AG08395 (cell line): ENCODE data around the gene BPIFB2.

ENCODE experiments used
- DNase-seq: peaks from one replicate; pipeline ENCODE4 v3.0.0; 2012; ENCODE audit warnings: mixed read lengths, low spot score

BPIFB2 gene

DNA sequence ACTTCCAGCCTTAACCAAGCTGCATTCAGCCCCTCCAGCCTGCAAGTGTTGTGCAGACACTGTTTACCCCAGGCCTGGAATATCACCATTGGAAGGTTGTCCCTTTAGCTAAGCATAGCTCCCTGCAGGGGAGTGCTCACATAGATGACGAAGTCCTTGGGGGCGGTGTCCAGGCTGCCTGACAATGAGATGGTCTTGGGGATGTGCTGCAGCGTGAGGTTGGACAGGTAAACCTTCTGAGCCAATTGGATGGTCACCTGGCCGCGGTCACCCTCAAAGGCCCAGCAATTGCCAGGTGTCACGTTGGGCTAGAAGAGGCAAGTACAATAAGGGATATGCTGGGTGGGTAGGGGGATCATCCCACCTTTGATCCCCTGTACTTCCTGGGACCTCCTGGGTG is 21.9 kb upstream of the BPIFB2 start:
- no peak for DNase-seq

DNA sequence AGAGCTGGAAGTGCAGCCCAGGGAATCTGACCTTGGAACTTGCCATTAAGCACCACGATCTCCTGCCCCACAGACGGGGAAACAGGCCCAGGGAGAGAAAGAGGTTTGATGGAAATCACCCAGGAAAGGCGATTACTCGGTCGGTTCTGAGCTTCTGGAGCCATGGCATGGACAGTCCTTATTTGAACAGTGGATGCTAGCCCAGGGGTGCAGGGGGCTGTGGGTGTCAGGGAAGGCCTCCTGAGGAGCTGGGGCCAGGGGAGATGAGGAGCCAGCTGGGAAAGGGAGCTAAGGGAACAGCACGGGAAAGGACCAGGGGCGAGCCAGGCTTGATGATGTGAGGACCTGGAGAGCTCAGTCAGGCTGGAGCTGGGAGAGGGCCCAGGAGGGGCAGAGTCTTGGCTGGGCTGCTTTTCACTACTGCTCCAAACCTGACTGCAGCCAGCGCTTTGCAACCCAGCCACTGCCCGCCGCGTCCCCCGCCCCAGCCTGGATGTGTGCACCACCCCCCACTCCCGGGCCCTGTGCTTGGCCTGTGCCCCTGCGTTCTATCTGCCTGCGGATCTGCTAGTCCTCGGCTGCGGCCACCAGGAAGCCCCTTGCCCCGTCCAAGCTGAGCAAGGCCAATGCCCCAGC is 21.1 kb upstream of the BPIFB2 start:
- no peak for DNase-seq

DNA sequence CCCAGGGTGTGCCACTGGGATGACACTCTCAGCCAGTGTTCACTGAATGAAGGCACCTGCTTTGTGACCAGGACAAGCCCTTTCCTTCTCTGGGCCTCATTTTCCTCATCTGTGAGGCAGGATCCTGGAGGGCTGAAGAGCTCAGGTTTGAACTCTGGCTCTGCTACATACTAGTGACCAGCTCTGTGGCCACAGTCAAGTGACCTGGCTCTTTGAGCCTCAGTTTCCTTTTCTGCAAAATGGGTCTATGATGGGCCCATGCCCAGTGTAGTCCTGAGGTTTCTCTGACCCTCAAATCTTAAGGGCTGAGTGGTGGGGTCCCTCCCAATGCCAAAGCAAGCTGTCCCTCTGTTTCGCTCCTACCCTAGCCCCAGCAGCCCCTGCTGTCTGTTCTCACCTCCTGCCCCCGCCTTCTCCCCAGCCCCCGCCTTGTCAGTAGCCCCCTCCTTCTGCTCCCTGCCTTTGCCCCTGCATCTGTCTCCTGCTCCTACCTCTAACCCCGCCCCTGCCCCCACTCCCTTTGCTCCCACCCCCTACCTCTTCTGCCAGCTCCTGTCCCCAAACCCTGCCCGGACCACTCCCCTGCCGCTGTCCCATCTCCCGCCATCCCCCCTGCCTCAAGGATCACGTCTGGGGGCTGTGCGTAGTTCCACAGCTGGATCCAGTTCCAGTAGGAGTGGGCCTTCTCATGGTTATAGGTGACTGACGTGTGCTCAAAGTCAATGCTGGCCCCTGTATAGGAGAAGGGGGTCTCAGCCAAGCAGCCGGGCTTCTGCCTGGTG is 20.3 kb upstream of the BPIFB2 start:
- no peak for DNase-seq

DNA sequence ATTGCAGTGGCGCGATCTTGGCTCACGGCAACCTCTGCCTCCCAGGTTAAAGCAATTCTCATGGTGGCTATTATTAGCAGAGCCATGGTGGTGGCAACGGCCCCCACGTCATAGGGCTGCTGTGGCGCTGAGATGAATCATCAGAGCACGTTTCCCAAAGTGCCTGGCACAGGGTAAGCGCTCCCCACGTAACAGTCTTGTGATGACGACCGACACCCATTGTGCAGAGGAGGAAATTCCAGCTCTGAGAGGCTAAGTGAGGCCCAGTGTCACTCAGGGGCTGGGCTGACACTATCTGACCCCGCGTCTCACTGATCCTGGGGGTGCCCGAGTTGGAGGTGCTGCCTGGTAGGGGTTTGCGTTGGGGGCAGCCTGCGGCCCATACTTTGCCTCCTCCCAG is 19.5 kb upstream of the BPIFB2 start:
- no peak for DNase-seq

DNA sequence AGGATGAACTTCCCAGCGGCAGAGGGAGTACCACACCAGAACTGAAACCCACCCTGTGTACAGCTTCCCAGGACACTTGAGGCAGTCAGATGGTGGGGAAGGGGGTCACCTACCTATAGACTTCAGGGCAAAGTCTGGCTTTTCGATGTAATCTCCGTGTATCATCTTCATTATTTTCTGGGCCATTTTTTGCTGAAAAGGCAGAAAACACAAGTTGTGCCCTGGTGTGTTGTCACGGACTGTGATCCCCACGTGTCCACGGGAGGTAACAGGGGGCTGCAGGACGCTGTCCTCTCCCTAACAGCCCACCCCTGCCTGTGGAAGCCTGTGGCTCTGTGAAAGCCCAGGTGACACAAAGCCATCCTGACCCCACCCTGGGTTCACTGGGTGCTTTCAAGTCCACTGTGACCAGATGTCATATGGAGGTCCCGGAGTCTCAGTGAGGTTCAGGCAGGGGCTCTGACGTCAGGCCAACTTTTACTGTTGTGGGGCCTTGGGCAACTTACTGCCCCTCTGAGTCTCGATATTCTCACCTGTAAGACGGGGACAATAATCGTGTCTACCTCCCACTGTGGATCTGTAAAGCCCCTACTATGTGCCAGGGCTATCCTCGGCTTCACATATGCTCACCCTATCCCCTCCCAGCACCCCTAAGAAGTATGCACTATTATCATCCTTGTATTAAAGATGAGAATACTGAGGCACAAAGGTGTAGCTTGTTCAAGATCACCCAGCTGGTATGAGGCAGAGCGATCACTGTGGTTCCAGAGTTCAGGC is 17.8 kb upstream of the BPIFB2 start:
- no peak for DNase-seq

DNA sequence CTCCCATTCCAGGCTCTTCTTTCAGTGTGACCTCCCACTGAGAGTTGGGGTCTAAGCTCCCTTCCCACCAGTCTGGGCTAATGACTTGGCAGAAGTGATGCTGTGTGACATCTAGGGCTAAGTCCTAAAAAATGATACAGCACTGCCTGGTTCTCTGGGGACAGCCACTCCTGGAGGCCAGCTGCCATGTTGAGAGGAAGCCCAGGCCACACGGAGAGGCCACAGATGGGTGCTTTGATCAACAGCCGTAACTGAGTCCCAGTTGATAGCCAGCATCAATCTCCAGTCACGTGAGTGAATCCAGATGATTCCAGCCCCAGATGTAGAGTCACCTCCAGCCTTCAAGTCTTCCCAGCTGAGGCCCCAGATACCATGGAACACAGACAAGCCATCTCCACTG is 17.1 kb upstream of the BPIFB2 start:
- DNase-seq, result no peak

DNA sequence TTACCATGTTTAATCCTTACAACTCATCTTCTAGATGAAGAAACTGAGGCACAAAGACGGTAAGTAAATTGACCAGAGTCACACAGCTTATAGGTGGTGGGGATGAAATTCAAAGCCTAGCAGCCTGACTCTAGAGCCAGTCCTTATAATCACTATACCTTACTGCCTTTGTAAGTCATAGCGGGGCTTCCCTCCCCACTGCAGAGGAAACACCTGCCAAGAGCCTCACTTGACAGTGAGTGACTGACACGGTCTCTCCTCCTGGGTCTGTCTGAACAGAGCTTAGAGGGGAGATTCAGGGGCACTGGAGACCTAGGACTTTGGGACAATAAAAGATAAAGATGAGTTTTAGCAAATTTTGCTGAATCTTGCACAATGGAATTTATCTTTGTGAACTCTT is 16.1 kb upstream of the BPIFB2 start:
- no peak for DNase-seq

DNA sequence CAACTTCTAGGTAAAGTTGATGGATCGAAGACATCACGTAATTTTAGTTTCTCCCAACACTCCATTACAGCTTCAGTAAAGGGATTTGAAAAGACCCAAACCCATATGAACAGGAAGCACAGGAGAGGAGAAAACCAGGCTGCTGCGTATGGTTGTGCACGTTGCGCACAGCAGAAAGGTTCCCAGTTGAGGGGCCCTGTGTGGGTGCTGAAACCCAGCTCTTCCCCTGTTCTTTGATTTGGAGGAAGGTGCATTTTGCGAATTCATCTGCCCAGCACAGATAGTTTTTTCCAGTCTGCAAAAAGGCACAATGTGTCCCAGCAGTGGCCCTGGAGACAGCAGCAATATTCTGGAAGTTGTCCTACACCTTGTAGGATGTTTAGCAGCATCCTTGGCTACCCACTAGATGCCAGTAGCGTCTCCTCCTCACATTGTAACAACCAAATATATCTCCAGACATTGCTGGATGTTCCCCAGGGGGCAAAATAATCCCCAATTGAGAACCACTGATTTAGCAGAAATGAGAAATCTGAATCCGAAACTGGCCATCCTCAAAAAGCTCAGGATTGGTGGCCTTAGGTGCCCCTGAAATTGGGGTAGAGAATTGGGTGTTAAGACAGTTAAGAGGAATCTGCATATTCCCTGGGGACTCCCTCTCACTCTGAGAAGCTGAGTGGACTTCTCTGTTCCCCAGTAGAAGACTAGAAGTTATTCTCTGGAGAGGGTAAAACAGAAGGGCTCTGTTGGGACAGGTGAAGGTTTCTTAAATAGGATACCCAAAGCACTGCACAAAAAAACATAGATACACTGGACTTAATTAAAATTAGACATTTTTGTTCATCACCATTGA is 15.5 kb upstream of the BPIFB2 start:
- no peak for DNase-seq

DNA sequence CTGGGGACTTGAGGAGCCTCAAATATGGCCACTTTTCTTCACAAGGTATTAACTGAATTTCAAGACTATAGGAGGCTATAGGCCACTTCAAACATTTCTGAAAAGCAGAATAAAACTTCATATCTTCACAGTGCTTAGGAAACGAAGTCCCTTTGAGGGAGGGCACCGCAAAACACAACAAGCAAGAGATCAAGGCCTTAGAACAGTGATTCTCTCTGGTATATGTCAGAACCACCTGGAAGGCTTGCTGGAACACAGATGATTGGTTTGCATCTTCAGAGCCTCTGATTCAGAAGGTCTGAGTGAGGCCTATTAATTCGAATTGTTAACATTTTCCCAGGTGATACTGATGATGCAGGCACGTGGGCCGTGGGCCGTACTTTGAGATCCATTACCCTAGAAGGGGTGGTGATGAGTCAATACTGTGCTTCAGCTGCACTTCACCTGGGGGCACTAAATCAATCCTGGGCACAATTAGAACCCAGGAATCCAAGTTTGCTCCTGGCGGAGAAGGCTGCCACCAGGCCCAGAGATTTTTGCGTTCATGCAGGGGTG is 13.9 kb upstream of the BPIFB2 start:
- no peak for DNase-seq

DNA sequence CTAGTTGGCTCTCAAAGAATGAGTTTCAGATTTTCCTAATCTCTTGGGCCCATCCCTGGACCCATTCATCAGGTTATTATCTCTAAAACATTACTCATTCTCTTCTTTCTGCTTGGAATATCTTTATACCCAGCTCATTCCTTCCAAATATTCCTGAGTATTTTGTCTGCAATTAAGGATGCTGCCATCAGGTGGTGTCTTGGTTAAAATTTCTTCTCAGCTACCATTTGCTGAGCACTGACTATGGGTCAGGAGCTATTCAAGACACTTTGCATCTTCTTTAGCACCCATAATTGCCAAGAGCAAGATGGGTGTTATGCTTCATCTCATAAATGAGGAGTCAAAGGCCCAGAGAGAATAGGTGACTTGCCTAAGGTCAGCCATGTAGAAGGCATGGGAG is 11.7 kb upstream of the BPIFB2 start:
- DNase-seq, result no peak

DNA sequence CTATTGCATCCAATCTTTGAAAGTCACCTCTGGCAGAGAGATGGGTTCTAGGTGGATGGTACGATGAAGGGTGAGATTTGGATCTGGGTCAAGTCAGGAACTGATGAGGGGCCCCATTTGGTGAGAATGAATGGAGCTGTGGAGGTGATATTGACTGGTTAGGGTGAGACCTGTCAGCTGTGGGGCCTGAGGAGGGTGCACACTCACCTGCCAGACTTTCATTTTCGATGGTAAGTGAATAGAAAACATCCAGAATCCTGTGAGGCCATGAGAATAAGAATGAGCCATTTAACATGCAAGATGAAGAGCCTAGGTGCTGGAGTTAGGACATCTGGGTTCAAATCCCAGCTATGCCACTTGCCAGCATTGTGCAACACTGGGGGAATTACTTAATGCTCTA is 10.1 kb upstream of the BPIFB2 start:
- no peak for DNase-seq

DNA sequence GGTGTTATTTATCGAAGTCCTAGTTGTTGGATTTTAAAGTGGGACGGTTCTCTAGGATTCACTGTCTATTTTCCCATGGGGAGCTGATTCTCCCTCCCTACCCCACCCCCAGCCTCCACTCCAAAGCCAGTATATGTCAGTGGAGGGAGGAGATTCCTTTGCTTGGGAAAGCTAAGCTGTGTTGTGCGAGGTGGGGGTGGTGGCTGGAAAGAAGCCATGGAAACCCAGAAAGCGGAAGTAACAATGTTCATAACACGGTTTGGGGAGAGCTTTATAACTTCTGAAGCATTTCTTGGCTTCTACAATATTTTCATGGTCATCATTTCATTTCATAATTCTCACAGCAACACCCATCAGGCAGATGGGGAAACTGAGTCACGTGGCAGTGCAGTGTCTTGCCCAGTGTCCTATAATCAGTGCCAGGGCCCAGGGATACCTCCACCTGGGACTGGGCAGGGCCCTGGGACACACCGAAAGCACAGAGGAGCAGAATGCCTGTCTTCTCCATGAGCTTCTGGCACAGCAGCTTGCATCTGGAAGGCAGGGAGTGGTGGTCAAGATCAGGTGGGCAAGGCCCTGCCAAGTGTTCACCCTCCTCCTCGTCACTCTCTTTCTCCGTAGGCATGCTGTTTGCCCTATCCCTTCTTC is 7.8 kb upstream of the BPIFB2 start:
- no peak for DNase-seq

DNA sequence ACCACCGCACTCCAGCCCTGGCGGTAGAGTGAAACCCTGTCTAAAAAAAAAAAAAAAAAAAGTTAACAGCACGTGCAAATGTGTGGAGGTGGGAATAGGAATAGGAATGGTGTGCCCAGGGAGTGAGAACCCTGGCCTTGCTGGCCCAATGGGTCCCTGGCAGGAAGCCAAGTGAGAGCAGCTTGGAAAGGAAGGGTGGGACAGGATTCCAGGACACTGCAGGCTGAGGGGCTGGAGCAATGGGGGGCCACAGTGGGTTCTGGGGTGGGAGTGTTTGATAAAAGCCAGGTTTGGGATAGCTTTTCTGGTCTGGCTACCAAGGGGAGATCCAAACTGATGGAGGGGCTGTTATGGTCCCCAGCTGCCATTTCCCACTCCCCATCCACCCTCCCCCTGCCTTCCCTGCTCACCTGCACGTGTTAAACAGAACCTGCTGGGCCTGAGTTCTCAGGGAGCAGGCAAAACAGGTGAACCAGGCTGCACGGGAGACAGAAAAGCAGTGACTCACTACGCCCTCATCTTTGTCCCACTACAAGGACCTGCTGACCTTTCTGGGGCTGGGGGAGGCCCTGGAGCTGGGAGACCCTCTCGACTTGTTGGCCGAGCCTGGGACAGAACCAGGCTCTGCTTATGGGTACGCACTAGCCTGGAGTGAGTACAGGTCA is 6.6 kb upstream of the BPIFB2 start:
- no peak for DNase-seq

DNA sequence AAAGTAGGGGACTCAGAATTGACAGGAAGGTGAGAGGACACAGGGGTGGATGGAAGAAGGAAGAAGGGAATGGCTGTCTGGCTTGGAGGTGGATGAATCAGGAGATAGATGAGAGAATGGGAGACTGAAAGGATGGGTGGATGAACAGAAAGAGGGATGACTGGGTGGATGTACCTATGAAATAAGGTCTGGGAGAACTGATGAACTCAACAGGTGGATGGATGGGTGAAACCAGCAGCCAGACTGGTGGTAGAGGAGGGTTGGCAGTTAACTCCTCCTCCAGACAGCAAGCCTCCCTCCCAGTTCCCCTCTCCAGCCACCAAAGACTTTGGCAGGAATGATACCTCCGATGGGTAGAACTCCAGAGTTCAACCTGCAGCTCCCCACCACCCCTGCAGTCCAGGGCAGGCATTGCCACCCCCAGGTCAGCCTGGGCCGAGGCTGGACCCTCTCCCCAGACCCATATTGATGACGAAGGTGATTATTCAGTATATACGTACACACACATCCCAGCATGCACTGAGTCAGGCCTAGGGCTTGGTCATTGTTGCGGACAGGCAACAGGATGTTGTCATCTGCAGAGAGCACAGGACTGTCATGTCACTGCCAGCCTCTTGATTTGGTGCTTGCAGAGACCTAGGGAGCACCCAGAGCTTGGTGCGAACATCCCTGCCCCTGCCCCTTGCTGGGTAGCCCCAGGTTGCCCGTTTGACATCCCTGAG is 5.3 kb upstream of the BPIFB2 start:
- DNase-seq, result no peak

DNA sequence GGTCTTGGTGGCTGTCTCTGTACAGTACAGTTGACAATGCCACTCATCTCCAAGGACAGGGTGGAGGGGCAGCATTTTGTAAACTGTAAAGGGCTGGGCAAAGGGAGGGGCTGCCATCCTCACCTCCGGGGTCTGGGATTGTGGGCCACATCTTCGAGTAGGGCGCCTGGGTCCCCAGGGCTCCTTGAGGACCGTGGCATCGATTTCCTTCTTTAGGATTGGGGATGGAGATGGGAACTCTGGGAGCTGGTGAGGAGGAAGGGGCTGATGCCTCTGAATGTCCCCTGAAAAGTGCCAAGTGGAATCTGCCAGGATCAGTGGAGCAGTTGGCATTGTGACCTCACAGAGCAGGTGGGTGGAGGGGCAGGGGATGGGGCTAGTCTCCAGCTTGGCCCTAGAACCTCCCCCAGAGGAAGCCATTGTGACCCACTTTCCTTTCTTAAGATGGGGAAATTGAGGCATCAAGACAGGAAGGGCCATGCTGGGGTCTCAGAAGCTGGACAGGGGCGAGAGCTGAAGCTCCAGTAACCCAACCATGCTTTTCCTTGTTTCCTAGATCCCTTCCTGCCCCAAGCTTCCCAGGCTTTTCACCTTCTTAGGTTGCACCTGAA is 3.3 kb upstream of the BPIFB2 start, which contains the start of gene SUN5:
TSS of gene SUN5 (minus strand) at position 293 of the 611 bp plus-strand sequence. CDS start at position 200, 93 bp downstream.
- no peak for DNase-seq

DNA sequence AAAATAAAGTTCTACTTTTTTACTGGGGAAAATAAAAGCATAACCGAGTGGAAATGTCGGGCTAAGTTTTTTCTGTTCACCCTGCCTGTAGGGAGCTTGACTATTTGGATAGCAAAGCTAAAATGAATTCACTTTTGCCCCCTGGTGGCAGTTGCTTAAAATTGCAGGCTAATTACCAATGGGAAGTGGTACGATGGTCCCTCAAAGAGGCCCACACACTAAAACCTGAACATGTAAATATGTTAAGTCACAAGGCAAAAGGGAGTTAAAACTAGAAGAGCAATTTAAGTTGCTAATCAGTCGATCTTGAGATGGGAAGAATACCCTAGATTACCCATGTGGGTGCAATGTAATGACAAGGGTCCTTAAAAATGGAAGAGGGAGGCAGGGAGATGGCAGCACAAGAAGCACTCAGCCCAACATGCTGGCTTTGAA is 2.4 kb upstream of the BPIFB2 start:
- no peak for DNase-seq

DNA sequence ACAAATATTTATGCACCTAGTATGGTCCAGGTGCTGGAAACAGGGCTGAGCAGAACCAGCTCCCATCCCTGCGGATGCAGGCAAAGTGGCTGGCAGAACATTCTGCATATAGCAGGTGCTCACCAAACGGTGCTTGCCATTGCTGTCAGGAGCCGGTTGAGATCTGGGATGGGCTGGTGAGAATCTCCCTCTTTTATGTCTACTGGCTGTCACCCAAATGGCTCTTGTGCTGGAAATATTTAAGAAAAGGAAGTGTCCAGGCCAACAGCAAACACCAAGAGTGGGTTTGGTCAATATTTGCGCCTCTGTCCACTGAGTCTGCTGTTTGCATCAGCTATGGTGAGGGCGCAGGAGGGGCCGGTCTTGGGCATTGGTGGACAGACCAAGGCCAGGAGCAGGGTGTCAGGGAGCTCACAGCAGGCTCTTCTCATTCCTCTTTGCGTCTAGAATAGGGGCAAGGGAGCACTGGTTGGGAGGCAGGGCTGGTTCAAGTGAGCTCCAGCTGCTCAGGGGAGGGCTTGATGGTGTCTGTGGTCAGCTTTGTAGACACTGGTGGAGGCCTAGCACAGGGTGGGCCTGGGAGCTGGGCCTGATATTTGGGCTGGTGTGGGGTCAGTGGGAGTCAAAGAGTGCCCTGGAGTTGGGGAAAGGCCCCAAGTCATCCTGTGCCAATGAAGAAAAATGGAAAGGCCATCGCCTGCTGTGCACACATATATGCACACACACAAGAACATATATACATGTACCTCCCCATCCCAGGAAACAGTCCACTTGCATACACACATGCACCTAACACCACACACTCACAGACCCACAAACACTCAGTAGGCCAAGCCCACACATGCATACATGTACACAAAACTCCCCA is 1.4 kb upstream of the BPIFB2 start:
- DNase-seq, result no peak

DNA sequence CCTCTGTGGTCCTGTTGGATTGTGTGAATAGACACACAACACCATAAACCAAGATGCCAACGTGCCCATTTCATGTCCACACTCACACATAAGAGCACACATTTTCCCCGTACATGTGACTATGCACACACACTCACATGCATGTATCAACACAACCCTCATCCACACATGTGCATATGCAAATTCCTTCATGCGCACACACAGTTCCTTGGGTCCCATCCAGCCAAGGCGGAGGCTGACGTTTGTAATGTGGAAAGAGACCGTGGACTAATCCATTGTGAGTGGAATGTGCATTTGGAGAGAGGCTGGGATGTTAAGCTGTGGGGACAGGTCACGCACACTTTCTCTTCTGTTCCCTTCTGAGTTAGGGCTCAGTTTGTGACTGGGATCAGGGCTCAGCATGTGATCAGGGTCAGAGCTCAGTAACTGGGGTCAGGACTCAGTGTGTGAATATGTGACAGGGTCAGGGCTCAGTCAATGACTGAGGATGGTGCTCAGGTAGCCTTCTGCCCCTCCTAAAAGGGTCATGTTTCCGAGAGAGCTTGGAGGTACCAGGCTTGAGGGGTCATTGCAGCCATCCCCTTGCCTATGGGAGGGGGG is 628 bp upstream of the BPIFB2 start:
- DNase-seq, result no peak
